ENCODE measurements around the gene NDUFS1.

DNA sequence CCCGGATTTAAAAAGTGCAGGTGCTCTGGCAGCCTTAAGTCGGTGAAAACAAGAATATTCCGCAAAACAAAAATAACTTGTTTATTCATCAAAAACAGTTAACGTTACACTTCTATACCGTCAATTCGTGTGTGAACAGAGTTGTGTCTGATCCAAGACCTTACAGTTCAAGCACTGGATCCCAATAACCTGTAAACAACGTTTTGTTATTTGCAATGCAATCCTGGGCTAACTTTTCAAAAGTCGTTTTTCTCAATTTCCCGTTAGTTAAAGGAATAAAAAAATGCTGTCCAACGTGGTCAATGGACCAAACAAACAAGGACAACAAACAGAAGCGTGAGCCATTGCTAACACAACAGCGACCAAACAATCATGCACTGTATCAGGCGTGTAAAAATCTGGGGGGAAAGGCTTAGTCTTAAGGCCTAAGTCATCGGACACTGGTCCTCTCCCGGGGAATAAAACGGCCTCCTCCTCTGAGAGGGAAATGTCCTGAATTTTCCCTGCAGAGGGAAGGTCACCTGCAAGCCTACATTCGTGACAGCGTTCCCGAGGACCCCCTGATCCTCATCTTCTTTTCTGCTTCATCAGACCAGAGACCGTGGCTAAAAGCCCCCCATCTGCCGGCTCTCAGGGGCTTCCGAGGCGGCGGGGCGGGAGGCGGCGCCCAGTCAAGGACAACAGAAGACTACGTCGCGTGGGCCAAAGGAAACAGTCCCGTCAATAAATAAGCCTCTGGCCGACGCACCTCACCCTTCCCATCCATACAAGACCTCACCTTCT is 490 bp downstream of the NDUFS1 start:
- TF ChIP-seq POLR2AphosphoS5 (IDR thresholded peaks at IDR 0.05; ENCODE audit: insufficient read depth in 1 of 2, low read depth in 1 of 2), result no peak
- TF ChIP-seq POLR2A (IDR thresholded peaks at IDR 0.05), result no peak
- TF ChIP-seq, protein P1, sequence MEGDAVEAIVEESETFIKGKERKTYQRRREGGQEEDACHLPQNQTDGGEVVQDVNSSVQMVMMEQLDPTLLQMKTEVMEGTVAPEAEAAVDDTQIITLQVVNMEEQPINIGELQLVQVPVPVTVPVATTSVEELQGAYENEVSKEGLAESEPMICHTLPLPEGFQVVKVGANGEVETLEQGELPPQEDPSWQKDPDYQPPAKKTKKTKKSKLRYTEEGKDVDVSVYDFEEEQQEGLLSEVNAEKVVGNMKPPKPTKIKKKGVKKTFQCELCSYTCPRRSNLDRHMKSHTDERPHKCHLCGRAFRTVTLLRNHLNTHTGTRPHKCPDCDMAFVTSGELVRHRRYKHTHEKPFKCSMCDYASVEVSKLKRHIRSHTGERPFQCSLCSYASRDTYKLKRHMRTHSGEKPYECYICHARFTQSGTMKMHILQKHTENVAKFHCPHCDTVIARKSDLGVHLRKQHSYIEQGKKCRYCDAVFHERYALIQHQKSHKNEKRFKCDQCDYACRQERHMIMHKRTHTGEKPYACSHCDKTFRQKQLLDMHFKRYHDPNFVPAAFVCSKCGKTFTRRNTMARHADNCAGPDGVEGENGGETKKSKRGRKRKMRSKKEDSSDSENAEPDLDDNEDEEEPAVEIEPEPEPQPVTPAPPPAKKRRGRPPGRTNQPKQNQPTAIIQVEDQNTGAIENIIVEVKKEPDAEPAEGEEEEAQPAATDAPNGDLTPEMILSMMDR (IDR thresholded peaks at IDR 0.05), result no peak
